HCT116 (cell line): Measurements from ENCODE around the gene FNDC11. TPM values are rescaled to one million over a fixed set of nuclear protein-coding genes. Genes with fewer than 3 reads are reported as not detected.

Experiments used
- ATAC-seq: fragments of 200-7000 bp; cut with Tn5 transposase; 2 replicates; pipeline ENCODE4 v1.9.1; 2020; ENCODE audit warnings: mild to moderate bottlenecking, moderate library complexity
- BruUV-seq: library from RNA; stranded (reverse); fragments of 400-500 nt; replicated peaks from 2 replicates; lab custom pipeline; 2021; lab: Mats Ljungman, UMichigan
- CTCF ChIA-PET: fragments of 300-600 bp; sonication (Branson Sonifier 250); formaldehyde crosslinking; loops from one replicate; lab custom pipeline; 2021; ENCODE audit warnings: antibody characterized with exemption; lab: Charles Lee
- POLR2A ChIA-PET: fragments of 300-600, 350-600 bp; sonication (Branson Sonifier 250); formaldehyde crosslinking; loops from one replicate; lab custom pipeline; 2021; ENCODE audit warnings: antibody characterized with exemption; lab: Charles Lee
- RAD21 ChIA-PET, 2 experiments: fragments of 300-600 bp; sonication (Branson Sonifier 250); formaldehyde crosslinking; loops; one replicate each; lab custom pipeline; 2023; ENCODE audit warnings: low total read pairs in 2 of 2; ENCODE audit not compliant: uncharacterized antibody in 2 of 2, unreplicated experiment in 2 of 2, low non-redundant PET in 1 of 2; lab: Charles Lee
- DNase-seq: peaks from one replicate; pipeline ENCODE4 v3.0.0-alpha.2; 2010; ENCODE audit warnings: low read depth, low spot score
- H2AFZ ChIP-seq: fragments of 200-600 bp; shearing (Covaris generic), sonication (generic); 2 replicates; pipeline ENCODE4 v1.6.1; 2017; ENCODE audit warnings: low read depth, mixed run types, mixed read lengths, antibody characterized with exemption, low read length; ENCODE audit not compliant: poor library complexity, severe bottlenecking
- H3K27ac ChIP-seq: 2 replicates; pipeline ENCODE4 v1.5.1; 2012; ENCODE audit warnings: low read depth, low read length
- H3K27me3 ChIP-seq: fragments of 200-600 bp; sonication (generic); 2 replicates; pipeline ENCODE4 v1.6.1; 2016; ENCODE audit warnings: mixed run types, low read length, mixed read lengths; ENCODE audit not compliant: insufficient read depth
- H3K36me3 ChIP-seq, 2 experiments: fragments of 200-500 bp in 1 of 2; fragments of 200-600 bp in 1 of 2; sonication (Bioruptor generic) in 1 of 2; sonication (generic) in 1 of 2; 2 replicates each; pipeline versions ENCODE4 v1.5.1 to v1.6.1; 2014 to 2016; ENCODE audit warnings: low read length in 2 of 2, inconsistent platforms in 1 of 2, mixed read lengths in 1 of 2, mixed run types in 1 of 2; ENCODE audit not compliant: insufficient read depth in 2 of 2, control insufficient read depth in 1 of 2
- H3K4me1 ChIP-seq, 2 experiments: fragments of 200-600 bp in 1 of 2; sonication (generic) in 1 of 2; 2 replicates each; pipeline versions ENCODE4 v1.5.1 to v1.6.1; 2012 to 2017; ENCODE audit warnings: low read length in 2 of 2, inconsistent platforms in 1 of 2, mild to moderate bottlenecking in 1 of 2, mixed read lengths in 1 of 2, mixed run types in 1 of 2, moderate library complexity in 1 of 2; ENCODE audit not compliant: insufficient read depth in 2 of 2, control insufficient read depth in 1 of 2
- H3K4me2 ChIP-seq: fragments of 200-600 bp; sonication (generic); 2 replicates; pipeline ENCODE4 v1.6.1; 2017; ENCODE audit warnings: mixed run types, low read length, mixed read lengths
- H3K4me3 ChIP-seq, 2 experiments: fragments of 200-600 bp in 1 of 2; sonication (generic) in 1 of 2; replicated peaks in 1 of 2; 2 replicates each; pipeline ENCODE4 v1.5.1; 2011 to 2016; ENCODE audit warnings: low read length in 2 of 2, control low read depth in 1 of 2, low read depth in 1 of 2, mild to moderate bottlenecking in 1 of 2, mixed read lengths in 1 of 2, mixed run types in 1 of 2
- H3K79me2 ChIP-seq: fragments of 200-600 bp; sonication (generic); 2 replicates; pipeline ENCODE4 v1.6.1; 2017; ENCODE audit warnings: mild to moderate bottlenecking, mixed run types, low read length, moderate library complexity, mixed read lengths; ENCODE audit not compliant: insufficient read depth
- H3K9ac ChIP-seq: fragments of 200-600 bp; sonication (generic); 2 replicates; pipeline ENCODE4 v1.6.1; 2016; ENCODE audit warnings: low read length, mixed read lengths
- H3K9me2 ChIP-seq: fragments of 200-600 bp; sonication (generic), shearing (Covaris generic); 2 replicates; pipeline ENCODE4 v1.6.1; 2017; ENCODE audit warnings: mixed run types, mild to moderate bottlenecking, moderate library complexity; ENCODE audit not compliant: insufficient read depth
- H3K9me3 ChIP-seq, 2 experiments: fragments of 200-500 bp in 1 of 2; fragments of 200-600 bp in 1 of 2; sonication (Bioruptor generic) in 1 of 2; sonication (generic) in 1 of 2; 2 replicates each; pipeline ENCODE4 v1.6.1; 2014 to 2017; ENCODE audit warnings: low read length in 2 of 2, mixed read lengths in 2 of 2, inconsistent platforms in 1 of 2, low read depth in 1 of 2, mild to moderate bottlenecking in 1 of 2, mixed run types in 1 of 2, moderate library complexity in 1 of 2; ENCODE audit not compliant: control insufficient read depth in 1 of 2, insufficient read depth in 1 of 2
- H4K20me1 ChIP-seq: fragments of 200-600 bp; sonication (generic), shearing (Covaris generic); 2 replicates; pipeline ENCODE4 v1.6.1; 2017; ENCODE audit warnings: mixed run types, mild to moderate bottlenecking, moderate library complexity; ENCODE audit not compliant: insufficient read depth
- CEBPB ChIP-seq: IDR thresholded peaks from 2 replicates; pipeline ENCODE4 v1.6.1; 2012; ENCODE audit warnings: low read depth
- CTCF ChIP-seq, 3 experiments: fragments of 200-600 bp in 1 of 3; sonication (generic) in 1 of 3; IDR thresholded peaks in 2 of 3; conservative IDR thresholded peaks in 1 of 3; 2 replicates each; pipeline ENCODE4 v1.5.1; 2012 to 2017; ENCODE audit warnings: low read depth in 2 of 3, low read length in 2 of 3, antibody characterized with exemption in 1 of 3, borderline replicate concordance in 1 of 3, control low read depth in 1 of 3, mild to moderate bottlenecking in 1 of 3, mixed read lengths in 1 of 3, mixed run types in 1 of 3, moderate library complexity in 1 of 3; ENCODE audit not compliant: insufficient read depth in 1 of 3
- EGR1 ChIP-seq: IDR thresholded peaks from 2 replicates; pipeline ENCODE4 v1.6.1; 2012; ENCODE audit warnings: low read depth
- EZH2 ChIP-seq: fragments of 200-600 bp; sonication (generic); IDR thresholded peaks from 2 replicates; pipeline ENCODE4 v1.6.1; 2017; ENCODE audit warnings: antibody characterized with exemption, mixed run types
- EZH2phosphoT487 ChIP-seq: fragments of 200-600 bp; IDR thresholded peaks from 2 replicates; pipeline ENCODE4 v1.6.1; 2018; ENCODE audit warnings: antibody characterized with exemption, borderline replicate concordance
- FOSL1 ChIP-seq: IDR thresholded peaks from 2 replicates; pipeline ENCODE4 v1.6.1; 2012; ENCODE audit warnings: low read depth
- JUND ChIP-seq: IDR thresholded peaks from 2 replicates; pipeline ENCODE4 v1.6.1; 2012
- POLR2A ChIP-seq: IDR thresholded peaks from 2 replicates; pipeline ENCODE4 v1.7.0; 2011; ENCODE audit warnings: borderline replicate concordance; ENCODE audit not compliant: insufficient read depth, insufficient read length; ENCODE audit errors: extremely low read depth
- SRF ChIP-seq: IDR thresholded peaks from 2 replicates; pipeline ENCODE4 v1.6.1; 2012; ENCODE audit warnings: low read depth
- TCF7L2 ChIP-seq: IDR thresholded peaks from 2 replicates; pipeline ENCODE4 v1.7.0; 2011; ENCODE audit warnings: borderline replicate concordance, inconsistent platforms; ENCODE audit not compliant: insufficient read depth, insufficient read length; ENCODE audit errors: extremely low read depth
- ZBTB33 ChIP-seq: IDR thresholded peaks from 2 replicates; pipeline ENCODE4 v1.6.1; 2011; ENCODE audit warnings: mild to moderate bottlenecking, low read length, moderate library complexity; ENCODE audit not compliant: insufficient replicate concordance; ENCODE audit errors: extremely low read depth
- ZNF274 ChIP-seq: fragments of 200-500 bp; sonication (Bioruptor generic); IDR thresholded peaks from 2 replicates; pipeline ENCODE4 v1.6.1; 2014; ENCODE audit warnings: mild to moderate bottlenecking, low read depth, low read length, inconsistent platforms
- intact Hi-C: fragments of 100-400 bp; cut with micrococcal nuclease; formaldehyde crosslinking; loops from 2 replicates; pipeline ENCODE4 v1.10.0; 2022
- total RNA-seq: library from RNA; stranded (reverse); gene quantifications from one replicate; pipeline ENCODE4 v1.2.1, GENCODE V29; 2021; ENCODE audit not compliant: unreplicated experiment
- TF ChIP-seq, protein P1 (sequence below): IDR thresholded peaks from 2 replicates; pipeline ENCODE4 v1.6.1; 2012
- TF ChIP-seq, protein P2 (sequence below): IDR thresholded peaks from 2 replicates; pipeline ENCODE4 v1.6.1; 2012

The FNDC11 gene
- total RNA-seq, 1 experiment from 2014 or later = 5.5 TPM

DNA sequence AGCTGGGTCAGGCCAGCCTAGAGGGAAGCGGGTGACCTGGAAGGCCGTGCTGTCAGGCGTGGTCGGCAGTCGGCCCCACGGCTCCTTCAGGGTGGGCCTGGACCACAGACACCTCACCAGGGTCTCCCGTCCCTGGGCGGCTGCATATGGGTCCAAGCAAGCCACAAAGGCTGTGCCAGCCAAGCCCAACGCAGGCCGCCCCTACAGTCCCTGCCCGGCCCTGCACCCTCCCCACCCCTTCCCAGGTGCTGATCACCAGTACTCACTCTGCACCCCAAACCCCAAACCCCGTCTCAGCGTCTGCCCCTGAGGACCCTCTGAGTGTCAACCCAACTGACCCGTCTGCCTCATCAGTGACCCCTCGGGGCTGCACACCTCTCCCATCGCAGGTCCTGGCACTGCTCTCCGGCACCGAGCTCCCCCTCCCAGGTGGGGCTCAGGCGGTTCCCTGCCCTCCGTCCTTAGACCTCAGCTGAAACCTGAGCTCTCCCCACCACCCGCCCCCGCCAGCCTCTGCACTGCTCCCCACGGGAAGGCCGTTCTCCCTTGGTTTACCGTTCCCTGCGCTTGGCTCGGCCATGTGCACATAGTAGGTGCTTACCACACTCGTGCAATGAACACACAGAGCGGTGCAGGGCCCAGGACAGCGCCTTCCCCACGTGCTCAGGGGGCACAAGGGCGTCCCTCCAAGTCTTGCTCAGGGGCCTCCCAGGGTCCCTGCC lies 34.9 kb upstream of the FNDC11 start (continued):
- TF ChIP-seq EZH2 (no peak), JUND (no peak), CTCF (IDR thresholded peaks at IDR 0.05 in 2 of 3, conservative IDR thresholded peaks at IDR 0.05 in 1 of 3; ENCODE audit: borderline replicate concordance in 1 of 3, insufficient read depth in 1 of 3, low read depth in 2 of 3, low read length in 2 of 3) (no peak), EGR1 (no peak)

DNA sequence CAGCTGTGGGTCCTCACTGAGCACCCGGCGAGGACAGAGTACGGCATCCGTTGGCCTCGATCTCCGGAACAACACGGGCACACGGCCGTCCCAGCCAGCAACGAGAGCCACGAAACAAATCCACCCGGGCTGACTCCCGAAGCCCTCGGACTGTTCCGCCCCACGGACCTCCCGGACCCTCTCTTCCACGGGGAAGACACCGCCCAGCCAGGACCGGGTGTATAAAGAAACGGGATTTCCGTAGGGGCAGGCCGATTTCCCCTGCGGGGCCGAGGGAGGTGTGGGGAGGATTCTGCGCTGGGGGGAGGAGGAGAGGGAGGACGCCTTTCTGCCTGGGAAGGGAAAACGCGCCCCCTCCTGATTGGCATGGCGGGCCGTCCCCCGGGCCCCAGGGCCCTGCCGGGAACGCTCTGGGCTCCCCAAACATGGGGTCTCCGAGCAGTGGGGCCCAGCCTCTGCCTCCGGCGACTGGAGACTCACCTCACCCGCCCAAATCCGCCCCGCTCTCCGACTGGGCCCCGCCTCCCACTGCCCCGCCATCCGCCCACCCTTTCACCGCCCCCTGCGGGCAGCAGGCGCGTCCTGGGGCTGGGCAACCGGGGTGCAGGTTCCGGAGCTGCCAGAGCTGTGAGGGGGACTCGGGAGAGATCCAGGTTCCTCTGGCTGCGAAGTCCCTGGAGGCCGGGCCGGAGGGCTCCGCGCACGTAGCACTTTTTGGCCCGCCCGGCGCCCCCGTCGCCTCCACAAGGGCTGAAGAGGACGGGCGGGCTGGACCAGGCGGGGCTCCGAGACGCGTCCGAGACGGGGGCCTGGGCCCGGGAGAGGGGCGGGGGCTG lies 34.1 kb upstream of the FNDC11 start:
- peak overlapping the region; percentile 93 for H3K4me2 ChIP-seq
- DNase-seq (no peak), ATAC-seq (peak; percentile 69)
- BruUV-seq = TSS peak; percentile 77
- H3K9me2 ChIP-seq = no peaks in the 10 kb centered on the region
- H3K9me3 ChIP-seq = peaks cover 5 to 7% of the 10 kb centered on the region in 2 experiments; a peak in 2 of 4 replicates
- RAD21 ChIA-PET = interaction anchor here (0.6 to 1.0 kb wide), 3 partner anchors 11 to 36 kb away, joined by 3 read pairs; no protein-coding TSS in a partner anchor
- H4K20me1 ChIP-seq = no peaks in the 10 kb centered on the region
- H3K27me3 ChIP-seq = no peaks in the 10 kb centered on the region
- CTCF ChIA-PET = interaction anchor here (1.0 to 1.9 kb wide), 3 partner anchors 17 to 454 kb away, joined by 4 to 9 read pairs (median 5); partner anchors contain the start of gene PTK6
- POLR2A ChIA-PET = interaction anchor here (0.6 to 2.1 kb wide), 5 partner anchors 11 to 25 kb away, joined by 3 to 10 read pairs (median 7); partner anchors contain the start of gene PTK6
- H3K79me2 ChIP-seq = peaks cover 21% of the 10 kb centered on the region
- intact Hi-C loops = no loop called here
- H3K36me3 ChIP-seq = peaks cover 6 to 24% of the 10 kb centered on the region in 2 experiments
- H2AFZ ChIP-seq = peak overlapping the region; percentile 26
- H3K9ac ChIP-seq = peak overlapping the region; percentile 94
- H3K4me1 ChIP-seq = peaks cover 5 to 35% of the 10 kb centered on the region in 2 experiments; a peak in 3 of 4 replicates
- peak overlapping the region; percentile 89 to 97 for H3K4me3 ChIP-seq
- H3K27ac ChIP-seq = peak overlapping the region; percentile 98
- TF ChIP-seq EZH2phosphoT487 (no peak), ZNF274 (no peak), ZBTB33 (no peak), POLR2A (peak; percentile 12), TCF7L2 (no peak), SRF (no peak), EZH2 (no peak), FOSL1 (no peak), CTCF (IDR thresholded peaks at IDR 0.05 in 2 of 3, conservative IDR thresholded peaks at IDR 0.05 in 1 of 3; ENCODE audit: borderline replicate concordance in 1 of 3, insufficient read depth in 1 of 3, low read depth in 2 of 3, low read length in 2 of 3) (peak in 1 of 3 experiments; percentile 22; a peak in 1 of 6 replicates), CEBPB (no peak)
- TF ChIP-seq, protein P1, sequence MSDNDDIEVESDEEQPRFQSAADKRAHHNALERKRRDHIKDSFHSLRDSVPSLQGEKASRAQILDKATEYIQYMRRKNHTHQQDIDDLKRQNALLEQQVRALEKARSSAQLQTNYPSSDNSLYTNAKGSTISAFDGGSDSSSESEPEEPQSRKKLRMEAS = peak; percentile 26; the same call in 1 of the 2 replicates
- TF ChIP-seq, protein P2, sequence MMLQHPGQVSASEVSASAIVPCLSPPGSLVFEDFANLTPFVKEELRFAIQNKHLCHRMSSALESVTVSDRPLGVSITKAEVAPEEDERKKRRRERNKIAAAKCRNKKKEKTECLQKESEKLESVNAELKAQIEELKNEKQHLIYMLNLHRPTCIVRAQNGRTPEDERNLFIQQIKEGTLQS = no peak
